Right lobe of liver (tissue), 6 donors: ENCODE measurements around the gene PEF1. TPM values are rescaled to one million over a fixed set of nuclear protein-coding genes. Genes with fewer than 3 reads are reported as not detected.

Source experiments
- ATAC-seq, 4 donors: fragments of 200-7000 bp; cut with Tn5 transposase; one replicate each; pipeline ENCODE4 v1.9.1; 2020; ENCODE audit warnings: mild to moderate bottlenecking in 4 of 4, moderate library complexity in 4 of 4
- DNase-seq, 3 donors: peaks; one replicate each; pipeline ENCODE4 v3.0.0-alpha.2; 2020
- H3K27ac ChIP-seq, 3 donors: fragments of 200-600 bp; one replicate each; pipeline ENCODE4 v1.8.0; 2022
- H3K27me3 ChIP-seq, 2 donors: fragments of 200-600 bp; one replicate each; pipeline ENCODE4 v1.8.0; 2022
- H3K36me3 ChIP-seq, 4 donors: fragments of 200-600 bp; sonication (generic) in 1 of 4; one replicate each; pipeline versions ENCODE4 v1.5.1 to v1.8.0; 2017 to 2022; ENCODE audit warnings: control low read depth in 1 of 4
- H3K4me1 ChIP-seq, 4 donors: fragments of 200-600 bp; sonication (generic) in 1 of 4; one replicate each; pipeline versions ENCODE4 v1.5.1 to v1.8.0; 2017 to 2022; ENCODE audit warnings: control low read depth in 1 of 4
- H3K4me3 ChIP-seq, 3 donors: fragments of 200-600 bp; one replicate each; pipeline ENCODE4 v1.8.0; 2022
- H3K9me3 ChIP-seq, 4 donors: fragments of 200-600 bp; sonication (generic) in 1 of 4; one replicate each; pipeline versions ENCODE4 v1.5.1 to v1.8.0; 2017 to 2022; ENCODE audit warnings: control low read depth in 1 of 4
- POLR2A ChIP-seq: fragments of 450-650 bp; IDR thresholded peaks from one replicate; pipeline ENCODE4 v1.6.1; 2017; ENCODE audit warnings: antibody characterized with exemption, mild to moderate bottlenecking
- WGBS: methylation state at CpG from one replicate; pipeline ENCODE4 v1.1.6; 2018; ENCODE audit warnings: low coverage, low lambda C conversion rate; ENCODE audit not compliant: insufficient coverage; ENCODE audit errors: missing lambda C conversion rate; 5-methylcytosine and 5-hydroxymethylcytosine counted together
- intact Hi-C, 2 donors: fragments of 100-400 bp; cut with DNase I; formaldehyde crosslinking; loops; one replicate each; pipeline versions ENCODE4 v1.11.2 to v1.14.1; 2022
- total RNA-seq, 6 experiments: library from RNA; depleted of rRNA in 2 of 6; stranded (reverse); fragments of >200 nt in 2 of 6; fragmentation: NEBNext Ultra II Directional in 3 of 6; extraction: Animal tissue kit (Norgen Biotek cat#: 25700) in 3 of 6; gene quantifications; one replicate each; pipeline versions ENCODE4 v1.1.0 to v1.2.4, GENCODE V29; 2016 to 2023
- TF ChIP-seq, protein P1 (sequence below), 4 donors: fragments of 200-600 bp in 3 of 4; fragments of 450-650 bp in 1 of 4; IDR thresholded peaks; one replicate each; pipeline versions ENCODE4 v1.5.1 to v1.8.0; 2016 to 2022; ENCODE audit warnings: antibody characterized with exemption in 4 of 4, mild to moderate bottlenecking in 2 of 4
- donor health status: DM: no; HTN: yes; CAD: no.
- donor health status: DM: no; HTN: no; CAD: no.
- donor health status: DM: no; HTN: no; CAD: no.
- donor health status: DM: no; HTN: yes; CAD: no.
- donor health status: DM: no; HTN: yes; CAD: no.

PEF1 gene
- total RNA-seq, 6 experiments from 2014 or later, result 23.9 to 47.5 (median 32.5) TPM

DNA sequence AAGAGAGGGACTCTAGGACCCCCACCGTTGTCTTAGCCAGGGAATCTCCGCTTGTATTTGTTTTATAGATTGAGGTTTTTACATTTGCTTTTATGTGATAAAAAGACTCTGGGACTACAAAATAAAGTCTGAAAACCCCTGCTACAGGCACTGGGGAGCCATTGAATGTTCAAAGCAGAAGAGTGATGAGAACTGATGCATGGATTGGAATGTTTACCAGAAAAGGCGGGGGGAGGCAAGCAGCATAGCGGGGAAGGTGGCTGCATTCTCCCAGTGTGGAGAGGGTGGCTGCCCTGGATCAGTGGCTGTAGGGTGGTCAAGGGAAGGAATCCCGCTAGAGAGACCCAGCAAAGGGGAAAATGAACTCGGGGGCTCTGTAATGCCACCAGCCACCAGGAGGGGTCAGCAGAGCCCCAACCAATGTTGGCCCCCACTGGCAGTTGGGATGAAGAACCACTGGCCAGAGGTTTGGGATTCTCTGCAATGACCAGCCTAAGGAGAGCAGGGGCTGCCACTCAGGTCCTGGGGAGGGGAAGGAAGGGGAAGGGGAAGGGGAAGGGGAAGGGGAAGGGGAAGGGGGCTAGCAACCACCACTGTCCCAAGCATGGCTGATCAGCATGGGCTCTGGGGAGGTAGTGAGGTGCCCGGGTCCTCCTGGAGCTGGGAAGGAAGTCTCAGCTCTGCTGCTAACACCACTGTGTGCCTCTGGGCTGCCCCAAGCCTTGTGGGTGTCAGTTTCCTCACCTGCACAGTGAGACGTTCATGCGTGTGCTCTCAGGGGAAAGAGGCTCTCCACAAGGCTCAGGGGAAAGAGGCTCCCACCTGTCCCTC, 19.2 kb upstream of the PEF1 start:
- Histone ChIP-seq H3K4me1 (no peaks in the 10 kb centered on the region), H3K27me3 (no peaks in the 10 kb centered on the region), H3K27ac (no peak overlapping the region), H3K9me3 (no peaks in the 10 kb centered on the region), H3K4me3 (no peak overlapping the region), H3K36me3 (no peaks in the 10 kb centered on the region)
- WGBS, result 20% methylated on average over 7 of the region's 9 CpGs
- DNase-seq, result peak in 2 of 3 donors; percentile 51 to 60
- intact Hi-C loops, result loop anchor here in 1 of 2 donors (5.0 to 10.0 kb wide), 2 partner anchors 51 to 128 kb away; no protein-coding TSS in a partner anchor
- TF ChIP-seq, protein P1, sequence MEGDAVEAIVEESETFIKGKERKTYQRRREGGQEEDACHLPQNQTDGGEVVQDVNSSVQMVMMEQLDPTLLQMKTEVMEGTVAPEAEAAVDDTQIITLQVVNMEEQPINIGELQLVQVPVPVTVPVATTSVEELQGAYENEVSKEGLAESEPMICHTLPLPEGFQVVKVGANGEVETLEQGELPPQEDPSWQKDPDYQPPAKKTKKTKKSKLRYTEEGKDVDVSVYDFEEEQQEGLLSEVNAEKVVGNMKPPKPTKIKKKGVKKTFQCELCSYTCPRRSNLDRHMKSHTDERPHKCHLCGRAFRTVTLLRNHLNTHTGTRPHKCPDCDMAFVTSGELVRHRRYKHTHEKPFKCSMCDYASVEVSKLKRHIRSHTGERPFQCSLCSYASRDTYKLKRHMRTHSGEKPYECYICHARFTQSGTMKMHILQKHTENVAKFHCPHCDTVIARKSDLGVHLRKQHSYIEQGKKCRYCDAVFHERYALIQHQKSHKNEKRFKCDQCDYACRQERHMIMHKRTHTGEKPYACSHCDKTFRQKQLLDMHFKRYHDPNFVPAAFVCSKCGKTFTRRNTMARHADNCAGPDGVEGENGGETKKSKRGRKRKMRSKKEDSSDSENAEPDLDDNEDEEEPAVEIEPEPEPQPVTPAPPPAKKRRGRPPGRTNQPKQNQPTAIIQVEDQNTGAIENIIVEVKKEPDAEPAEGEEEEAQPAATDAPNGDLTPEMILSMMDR (IDR thresholded peaks at IDR 0.05), result peak; percentile 80 to 97 (median 83)
- TF ChIP-seq POLR2A, result no peak
- peak; percentile 68 to 87 (median 84) for ATAC-seq

GRCh38 chr1:31662463-31662862, 17.8 kb upstream of the PEF1 start:
- no peak overlapping the region for H3K27ac ChIP-seq
- no peak overlapping the region for H3K4me3 ChIP-seq
- ATAC-seq, result no peak
- TF ChIP-seq POLR2A, result no peak
- 94% methylated on average over 3 of the region's 12 CpGs for WGBS
- no peaks in the 10 kb centered on the region for H3K36me3 ChIP-seq
- no peak for DNase-seq
- H3K4me1 ChIP-seq, result no peaks in the 10 kb centered on the region
- no peaks in the 10 kb centered on the region for H3K27me3 ChIP-seq
- intact Hi-C loops, result loop anchor here in 1 of 2 donors (5.0 to 10.0 kb wide), 2 partner anchors 52 to 130 kb away; no protein-coding TSS in a partner anchor
- H3K9me3 ChIP-seq, result no peaks in the 10 kb centered on the region

DNA sequence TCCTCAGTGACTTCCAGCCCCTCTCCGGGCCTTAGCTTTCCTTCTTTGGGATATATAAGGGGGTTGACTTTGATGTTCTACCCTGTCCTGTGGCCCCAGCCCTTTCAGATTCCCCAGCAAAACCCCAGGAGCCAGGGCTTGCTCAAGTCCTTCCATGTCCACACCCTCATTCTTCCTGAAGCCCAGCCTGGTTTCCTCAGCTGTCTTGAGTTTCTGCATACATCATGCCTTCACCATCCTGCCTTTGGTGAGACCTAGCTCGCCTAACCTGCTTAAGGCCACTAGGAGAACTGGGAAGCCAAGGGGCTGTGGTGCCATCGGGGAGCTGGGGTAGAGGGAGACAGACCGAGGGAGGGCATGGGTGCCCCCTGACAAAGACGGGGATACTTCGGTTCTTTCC, 17.2 kb upstream of the PEF1 start:
- DNase-seq, result no peak
- no peak overlapping the region for H3K27ac ChIP-seq
- no peaks in the 10 kb centered on the region for H3K36me3 ChIP-seq
- TF ChIP-seq POLR2A, result no peak
- TF ChIP-seq, protein P1 (IDR thresholded peaks at IDR 0.05), result no peak
- ATAC-seq, result no peak
- intact Hi-C loops, result loop anchor here (2.0 to 10.0 kb wide), 3 partner anchors 53 to 130 kb away; no protein-coding TSS in a partner anchor
- WGBS, result 49% methylated on average over 2 of the region's 6 CpGs
- H3K4me3 ChIP-seq, result no peak overlapping the region
- H3K4me1 ChIP-seq, result no peaks in the 10 kb centered on the region
- H3K27me3 ChIP-seq, result no peaks in the 10 kb centered on the region
- no peaks in the 10 kb centered on the region for H3K9me3 ChIP-seq

- ATAC-seq (no peak), DNase-seq (no peak)
- no peak overlapping the region for H3K27ac ChIP-seq
- H3K36me3 ChIP-seq, result no peaks in the 10 kb centered on the region
- TF ChIP-seq, protein P1 (IDR thresholded peaks at IDR 0.05), result no peak
- no peak for TF ChIP-seq POLR2A
- no peaks in the 10 kb centered on the region for H3K9me3 ChIP-seq
- WGBS, result 80% methylated on average over 1 of the region's 4 CpGs
- H3K4me3 ChIP-seq, result no peak overlapping the region
- no peaks in the 10 kb centered on the region for H3K27me3 ChIP-seq
- intact Hi-C loops, result loop anchor here (2.0 to 10.0 kb wide), 3 partner anchors 54 to 131 kb away; no protein-coding TSS in a partner anchor
- no peaks in the 10 kb centered on the region for H3K4me1 ChIP-seq
Observed at GRCh38 chr1:31660871-31661455, 16.3 kb upstream of the PEF1 start.

- no peaks in the 10 kb centered on the region for H3K9me3 ChIP-seq
- H3K36me3 ChIP-seq, result no peaks in the 10 kb centered on the region
- TF ChIP-seq, protein P1 (IDR thresholded peaks at IDR 0.05), result no peak
- TF ChIP-seq POLR2A, result no peak
- H3K27ac ChIP-seq, result no peak overlapping the region
- ATAC-seq (no peak), DNase-seq (no peak)
- no peaks in the 10 kb centered on the region for H3K4me1 ChIP-seq
- no peaks in the 10 kb centered on the region for H3K27me3 ChIP-seq
- H3K4me3 ChIP-seq, result no peak overlapping the region
- WGBS, result 57% methylated on average over 1 of the region's 3 CpGs
- intact Hi-C loops, result loop anchor here (2.0 to 10.0 kb wide), 3 partner anchors 55 to 132 kb away; no protein-coding TSS in a partner anchor
Observed at GRCh38 chr1:31659889-31660288, 15.2 kb upstream of the PEF1 start.
